ENCODE results near the gene IFT172. TPM values are rescaled to one million over a fixed set of nuclear protein-coding genes. Genes with fewer than 3 reads are reported as not detected.

IFT172 gene
- total and polyA plus RNA-seq, 2 experiments from 2014 or later, result 8.6 to 9.9 TPM

DNA sequence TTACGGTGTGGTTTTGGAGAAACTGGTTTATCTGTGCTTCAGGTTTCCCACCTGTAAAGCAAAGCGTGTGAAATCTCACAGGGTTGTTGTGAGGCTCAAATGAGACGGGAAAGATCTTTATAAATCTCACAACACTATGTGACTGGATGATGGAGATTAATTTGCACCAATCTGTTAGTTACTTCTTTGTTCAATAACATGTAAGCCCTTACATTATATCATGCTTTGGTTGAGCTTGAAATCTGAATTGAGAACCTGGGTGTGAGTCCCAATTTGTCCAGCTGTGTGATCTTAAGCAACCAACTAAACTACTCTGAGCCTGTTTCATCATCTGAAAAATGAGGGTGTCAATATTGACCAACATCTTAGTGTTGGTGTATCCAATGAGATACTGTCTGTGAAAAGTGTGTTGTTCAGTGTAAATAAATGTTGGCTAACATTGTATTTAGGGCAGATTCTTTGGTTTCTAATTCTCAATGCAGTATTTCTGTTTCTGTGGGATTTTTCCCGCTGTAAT is 6.4 kb upstream of the IFT172 start:
- Histone ChIP-seq H3K4me2 (ENCODE audit: unreplicated experiment) (peak overlapping the region; percentile 77), H3F3A (ENCODE audit: insufficient read depth) (no peaks in the 10 kb centered on the region), H3K36me3 (ENCODE audit: low read depth) (no peaks in the 10 kb centered on the region), H3K4me3 (peak overlapping the region; percentile 75; the same call in 1 of the 2 replicates), H3K27me3 (replicated peaks; ENCODE audit: insufficient read depth) (no peaks in the 10 kb centered on the region), H3K9ac (no peak overlapping the region), H4K20me1 (ENCODE audit: insufficient read depth) (no peaks in the 10 kb centered on the region), H3K4me1 (ENCODE audit: insufficient read depth) (peaks cover 13% of the 10 kb centered on the region), H3K27ac (no peak overlapping the region), H3K9me2 (ENCODE audit: insufficient read depth) (no peaks in the 10 kb centered on the region), H2AFZ (peak overlapping the region; percentile 91; the same call in 1 of the 2 replicates), H3K9me3 (ENCODE audit: low read depth) (no peaks in the 10 kb centered on the region), H3K79me2 (ENCODE audit: insufficient read depth) (no peaks in the 10 kb centered on the region)
- no peak for DNase-seq
- TF ChIP-seq EZH2 (IDR thresholded peaks at IDR 0.05; ENCODE audit: insufficient read depth, poor library complexity, severe bottlenecking) (no peak), EZH2phosphoT487 (IDR thresholded peaks at IDR 0.05; ENCODE audit: insufficient read depth, low read depth) (no peak)
- in situ Hi-C loops (cut with MboI), result no loop called here
- WGBS, 2 experiments (ENCODE audit: low coverage in 1 of 2, low lambda C conversion rate in 2 of 2, missing lambda C conversion rate in 2 of 2), result 59 to 60% methylated on average over 4 of the region's 4 CpGs

DNA sequence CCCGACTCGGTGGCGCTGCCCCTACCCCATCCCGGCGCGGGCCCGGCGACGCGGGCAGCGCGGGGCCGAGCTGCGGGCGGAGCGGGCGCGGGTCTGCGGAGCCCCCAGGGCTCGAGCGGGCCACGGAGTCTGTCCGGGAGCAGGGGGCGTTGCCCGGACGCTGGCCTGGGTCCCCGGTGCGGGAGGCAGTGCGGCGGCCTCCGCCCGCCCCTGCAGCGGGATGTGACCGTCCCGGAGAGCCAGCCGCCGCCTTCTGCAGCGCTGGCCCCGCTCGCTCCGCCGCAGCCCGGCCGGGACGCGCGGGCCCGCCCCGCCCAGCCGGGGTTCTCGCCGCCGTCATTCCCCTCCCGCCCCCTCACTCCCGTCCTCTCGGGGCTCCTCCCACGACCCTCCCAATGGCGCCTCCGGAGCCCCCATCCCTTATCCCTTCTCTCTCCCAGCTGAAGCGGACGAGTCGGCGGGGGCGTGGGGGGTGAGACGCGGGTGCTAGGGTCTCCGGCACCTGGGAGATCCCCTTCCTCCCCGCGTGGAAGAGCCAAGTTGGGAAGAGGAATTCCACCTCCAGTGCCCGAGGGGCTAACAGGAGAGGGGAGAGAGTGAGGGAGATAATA is 5.5 kb upstream of the IFT172 start, which contains the start of gene FNDC4:
Gene FNDC4, minus strand, starts transcription at position 257 of the 611 bp plus-strand sequence. CDS start 521 bp downstream, outside the sequence.
- H3K9me3 ChIP-seq (ENCODE audit: low read depth), result no peaks in the 10 kb centered on the region
- no peak for TF ChIP-seq EZH2 (IDR thresholded peaks at IDR 0.05; ENCODE audit: insufficient read depth, poor library complexity, severe bottlenecking)
- no peak for TF ChIP-seq EZH2phosphoT487 (IDR thresholded peaks at IDR 0.05; ENCODE audit: insufficient read depth, low read depth)
- no peak within 1 kb of the TSS for H3K27ac ChIP-seq
- peak; percentile 69 for DNase-seq
- H2AFZ ChIP-seq, result peak within 1 kb of the TSS; percentile 91
- no peaks in the 10 kb centered on the region for H3K36me3 ChIP-seq (ENCODE audit: low read depth)
- H3K4me2 ChIP-seq (ENCODE audit: unreplicated experiment), result peak within 1 kb of the TSS; percentile 77
- peaks cover 13% of the 10 kb centered on the region for H3K4me1 ChIP-seq (ENCODE audit: insufficient read depth)
- 0 to 3% methylated on average over 41 to 49 of the region's 70 CpGs for WGBS, 2 experiments (ENCODE audit: low coverage in 1 of 2, low lambda C conversion rate in 2 of 2, missing lambda C conversion rate in 2 of 2)
- H3F3A ChIP-seq (ENCODE audit: insufficient read depth), result peaks cover 3% of the 10 kb centered on the region; the same call in 1 of the 2 replicates
- peak within 1 kb of the TSS; percentile 75 for H3K4me3 ChIP-seq
- peak within 1 kb of the TSS; percentile 75 for H3K9ac ChIP-seq
- no peaks in the 10 kb centered on the region for H3K27me3 ChIP-seq (replicated peaks; ENCODE audit: insufficient read depth)
- no peaks in the 10 kb centered on the region for H3K79me2 ChIP-seq (ENCODE audit: insufficient read depth)
- no peaks in the 10 kb centered on the region for H4K20me1 ChIP-seq (ENCODE audit: insufficient read depth)
- H3K9me2 ChIP-seq (ENCODE audit: insufficient read depth), result no peaks in the 10 kb centered on the region
- in situ Hi-C loops (cut with MboI), result no loop called here

GRCh38 chr2:27494284-27494943 is 4.9 kb upstream of the IFT172 start:
- WGBS, 2 experiments (ENCODE audit: low coverage in 1 of 2, low lambda C conversion rate in 2 of 2, missing lambda C conversion rate in 2 of 2), result 10% methylated on average over 33 to 35 of the region's 35 CpGs
- Histone ChIP-seq H3F3A (ENCODE audit: insufficient read depth) (peaks cover 5% of the 10 kb centered on the region; the same call in 1 of the 2 replicates), H3K4me1 (ENCODE audit: insufficient read depth) (peaks cover 13% of the 10 kb centered on the region), H2AFZ (peak overlapping the region; percentile 91), H4K20me1 (ENCODE audit: insufficient read depth) (no peaks in the 10 kb centered on the region), H3K36me3 (ENCODE audit: low read depth) (no peaks in the 10 kb centered on the region), H3K27me3 (replicated peaks; ENCODE audit: insufficient read depth) (no peaks in the 10 kb centered on the region), H3K9ac (peak overlapping the region; percentile 75), H3K4me3 (peak overlapping the region; percentile 75), H3K79me2 (ENCODE audit: insufficient read depth) (no peaks in the 10 kb centered on the region; the same call in 1 of the 2 replicates), H3K9me2 (ENCODE audit: insufficient read depth) (no peaks in the 10 kb centered on the region), H3K4me2 (ENCODE audit: unreplicated experiment) (peak overlapping the region; percentile 77), H3K27ac (no peak overlapping the region), H3K9me3 (ENCODE audit: low read depth) (no peaks in the 10 kb centered on the region)
- peak; percentile 64 for DNase-seq
- in situ Hi-C loops (cut with MboI), result no loop called here
- no peak for TF ChIP-seq EZH2phosphoT487 (IDR thresholded peaks at IDR 0.05; ENCODE audit: insufficient read depth, low read depth)

GRCh38 chr2:27493948-27494283 is 4.4 kb upstream of the IFT172 start:
- H2AFZ ChIP-seq, result peak overlapping the region; percentile 91; the same call in 1 of the 2 replicates

More at GRCh38 chr2:27493948-27494283, 4.4 kb upstream of the IFT172 start:
- no peak overlapping the region for H3K27ac ChIP-seq
- TF ChIP-seq EZH2phosphoT487 (IDR thresholded peaks at IDR 0.05; ENCODE audit: insufficient read depth, low read depth) (no peak), EZH2 (IDR thresholded peaks at IDR 0.05; ENCODE audit: insufficient read depth, poor library complexity, severe bottlenecking) (no peak)
- 82 to 84% methylated on average over 13 of the region's 13 CpGs for WGBS, 2 experiments (ENCODE audit: low coverage in 1 of 2, low lambda C conversion rate in 2 of 2, missing lambda C conversion rate in 2 of 2)
- no peak overlapping the region for H3K4me2 ChIP-seq (ENCODE audit: unreplicated experiment)
- peaks cover 5% of the 10 kb centered on the region; the same call in 1 of the 2 replicates for H3F3A ChIP-seq (ENCODE audit: insufficient read depth)
- H3K9me3 ChIP-seq (ENCODE audit: low read depth), result no peaks in the 10 kb centered on the region
- no peaks in the 10 kb centered on the region for H4K20me1 ChIP-seq (ENCODE audit: insufficient read depth)
- H3K9me2 ChIP-seq (ENCODE audit: insufficient read depth), result no peaks in the 10 kb centered on the region
- no peaks in the 10 kb centered on the region for H3K27me3 ChIP-seq (replicated peaks; ENCODE audit: insufficient read depth)
- in situ Hi-C loops (cut with MboI), result no loop called here
- H3K36me3 ChIP-seq (ENCODE audit: low read depth), result no peaks in the 10 kb centered on the region
- peak overlapping the region; percentile 75 for H3K4me3 ChIP-seq
- H3K79me2 ChIP-seq (ENCODE audit: insufficient read depth), result peaks cover 5% of the 10 kb centered on the region
- peaks cover 16% of the 10 kb centered on the region for H3K4me1 ChIP-seq (ENCODE audit: insufficient read depth)
- peak overlapping the region; percentile 75; the same call in 1 of the 2 replicates for H3K9ac ChIP-seq
- DNase-seq, result no peak
